HepG2 (cell line): Measurements from ENCODE around the gene NOXO1. TPM values are rescaled to one million over a fixed set of nuclear protein-coding genes. Genes with fewer than 3 reads are reported as not detected.

Source experiments
- ATF1 ChIP-seq: IDR thresholded peaks from 2 replicates; pipeline ENCODE4 v1.6.1; 2016; ENCODE audit warnings: mild to moderate bottlenecking, control low read depth
- ATF2 ChIP-seq: sonication (generic); formaldehyde crosslinking; IDR thresholded peaks from 2 replicates; pipeline ENCODE4 v1.4.0; 2020; ENCODE audit warnings: missing genetic modification reagents
- CBFB ChIP-seq: sonication (generic); formaldehyde crosslinking; IDR thresholded peaks from 2 replicates; pipeline ENCODE4 v1.4.0; 2020; ENCODE audit warnings: missing genetic modification reagents
- CCAR2 ChIP-seq: fragments of 200-400 bp; formaldehyde crosslinking; optimal IDR thresholded peaks from 2 replicates; pipeline ENCODE3; 2018; ENCODE audit warnings: low read depth, mild to moderate bottlenecking, low read length, moderate library complexity
- FOSL1 ChIP-seq: sonication (generic); formaldehyde crosslinking; IDR thresholded peaks from 2 replicates; pipeline ENCODE4 v1.9.0; 2021; ENCODE audit warnings: missing genetic modification reagents, borderline replicate concordance
- FOXO4 ChIP-seq: sonication (generic); formaldehyde crosslinking; conservative IDR thresholded peaks from 2 replicates; pipeline ENCODE4 v1.8.1; 2023; ENCODE audit warnings: missing genetic modification reagents
- GTF2F1 ChIP-seq: fragments of 150-350 bp; IDR thresholded peaks from 2 replicates; pipeline ENCODE4 v1.6.1; 2014; ENCODE audit warnings: low read length
- GTF3A ChIP-seq: sonication (generic); formaldehyde crosslinking; conservative IDR thresholded peaks from 2 replicates; pipeline ENCODE4 v1.4.0; 2020; ENCODE audit warnings: mild to moderate bottlenecking, missing genetic modification reagents
- KAT8 ChIP-seq: IDR thresholded peaks from 2 replicates; pipeline ENCODE4 v1.6.1; 2016; ENCODE audit warnings: missing genetic modification reagents, missing compliant biosample characterization
- MLX ChIP-seq: IDR thresholded peaks from 2 replicates; pipeline ENCODE4 v1.6.1; 2016
- PHF5A ChIP-seq: IDR thresholded peaks from one replicate; pipeline ENCODE4 v1.6.1; 2018; ENCODE audit warnings: low read depth, missing genetic modification reagents; ENCODE audit not compliant: unreplicated experiment
- POLR2A ChIP-seq, 2 experiments: IDR thresholded peaks; 2 replicates each; pipeline ENCODE4 v1.6.1; 2011; ENCODE audit warnings: low read depth in 2 of 2, low read length in 2 of 2, mild to moderate bottlenecking in 1 of 2, moderate library complexity in 1 of 2; ENCODE audit not compliant: insufficient read depth in 1 of 2
- RXRB ChIP-seq: IDR thresholded peaks from 2 replicates; pipeline ENCODE4 v1.6.1; 2016; ENCODE audit warnings: borderline replicate concordance, missing genetic modification reagents, missing compliant biosample characterization
- SKI ChIP-seq: fragments of 450-650 bp; IDR thresholded peaks from one replicate; pipeline ENCODE4 v1.6.1; 2018; ENCODE audit warnings: mild to moderate bottlenecking; ENCODE audit not compliant: partially characterized antibody
- TBX3 ChIP-seq: fragments of 450-650 bp; IDR thresholded peaks from 2 replicates; pipeline ENCODE4 v1.6.1; 2017; ENCODE audit warnings: antibody characterized with exemption, mild to moderate bottlenecking, inconsistent platforms, borderline replicate concordance
- ZMYM4 ChIP-seq: sonication (generic); formaldehyde crosslinking; IDR thresholded peaks from 2 replicates; pipeline ENCODE4 v1.8.1; 2023; ENCODE audit warnings: mild to moderate bottlenecking, missing genetic modification reagents
- ZNF383 ChIP-seq: sonication (generic); formaldehyde crosslinking; IDR thresholded peaks from 2 replicates; pipeline ENCODE4 v1.4.0; 2020; ENCODE audit warnings: missing genetic modification reagents, mild to moderate bottlenecking, borderline replicate concordance
- ZNF607 ChIP-seq: sonication (generic); formaldehyde crosslinking; IDR thresholded peaks from 2 replicates; pipeline ENCODE4 v1.5.1; 2020; ENCODE audit warnings: missing genetic modification reagents, mild to moderate bottlenecking, borderline replicate concordance
- ZNF775 ChIP-seq: sonication (generic); formaldehyde crosslinking; IDR thresholded peaks from 2 replicates; pipeline ENCODE4 v1.4.0; 2020; ENCODE audit warnings: missing genetic modification reagents, mild to moderate bottlenecking, moderate library complexity, borderline replicate concordance
- polyA plus RNA-seq, 8 experiments: library from polyadenylated mRNA; depleted of rRNA in 3 of 8; stranded (reverse) in 7 of 8; unstranded in 1 of 8; fragments of >200 nt; fragmentation: Illumina TruSeq in 4 of 8; extraction: Trizol in 4 of 8; gene quantifications; 2 replicates each; pipeline versions ENCODE4 v1.2.1 to v1.2.3, GENCODE V29; 2011 to 2016; ENCODE audit warnings: low read depth in 4 of 8, missing spikeins in 1 of 8, mixed read lengths in 1 of 8; ENCODE audit not compliant: insufficient read depth in 1 of 8
- total RNA-seq, 5 experiments: library from RNA; depleted of rRNA; stranded (reverse); fragments of >200 nt; fragmentation: Illumina TruSeq; extraction: Trizol; gene quantifications; 2 replicates each; pipeline ENCODE4 v1.2.3, GENCODE V29; 2016; ENCODE audit warnings: low read depth in 1 of 5
- TF ChIP-seq, protein P1 (sequence below): sonication (generic); formaldehyde crosslinking; IDR thresholded peaks from 2 replicates; pipeline ENCODE4 v1.4.0; 2020; ENCODE audit warnings: mild to moderate bottlenecking, missing genetic modification reagents
- TF ChIP-seq, protein P2 (sequence below): sonication (generic); formaldehyde crosslinking; IDR thresholded peaks from 2 replicates; pipeline ENCODE4 v1.4.0; 2020; ENCODE audit warnings: low read depth, missing genetic modification reagents

Gene NOXO1
- total and polyA plus RNA-seq, 2 of the 13 experiments (the other 11 are each of a cell fraction or from before 2014, with no cell fraction given) = 0.69 to 1.4 TPM

DNA sequence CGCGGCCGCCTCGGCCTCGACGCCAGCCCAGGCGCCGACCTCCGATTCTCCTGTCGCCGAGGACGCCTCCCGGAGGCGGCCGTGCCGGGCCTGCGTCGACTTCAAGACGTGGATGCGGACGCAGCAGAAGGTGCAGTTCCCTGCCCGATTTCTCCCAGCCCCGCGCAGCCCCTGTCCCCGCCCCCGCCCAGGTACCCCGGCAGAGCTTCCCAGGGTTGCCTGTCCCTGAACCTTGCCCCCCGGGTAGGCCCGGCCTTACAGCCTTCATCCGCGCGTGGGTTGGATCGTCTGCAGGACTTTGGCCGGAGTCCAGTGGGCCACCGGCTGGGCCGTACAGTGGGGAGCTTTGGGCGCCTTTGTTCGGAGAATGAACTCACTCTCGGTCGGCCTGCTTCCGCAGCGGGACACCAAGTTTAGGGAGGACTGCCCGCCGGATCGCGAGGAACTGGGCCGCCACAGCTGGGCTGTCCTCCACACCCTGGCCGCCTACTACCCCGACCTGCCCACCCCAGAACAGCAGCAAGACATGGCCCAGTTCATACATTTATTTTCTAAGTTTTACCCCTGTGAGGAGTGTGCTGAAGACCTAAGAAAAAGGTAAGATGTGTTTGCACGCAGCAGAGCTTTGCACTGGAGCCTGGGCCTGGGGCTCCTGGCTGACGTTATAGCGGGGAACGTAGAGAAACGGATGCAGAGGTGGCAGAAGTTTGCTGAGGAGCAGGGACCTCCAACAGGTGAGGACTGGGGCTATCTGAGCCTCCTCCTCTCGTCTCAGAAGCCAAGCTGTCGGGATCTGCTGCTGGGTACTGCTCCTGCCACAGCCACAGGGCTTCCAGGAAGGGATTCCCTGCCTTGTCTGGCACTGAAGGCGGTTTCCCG, 3.3 kb upstream of the NOXO1 start (continued):
- TF ChIP-seq RXRB (CRISPR knock-in tag) (no peak), GTF2F1 (no peak), SKI (no peak), GTF3A (CRISPR knock-in tag) (no peak; the same call in 1 of the 2 replicates), CBFB (CRISPR knock-in tag) (no peak), CCAR2 (no peak), POLR2A (IDR thresholded peaks at IDR 0.05; ENCODE audit: insufficient read depth in 1 of 2, low read depth in 2 of 2, low read length in 2 of 2) (peak in 1 of 2 experiments; percentile 5; a peak in 3 of 4 replicates), PHF5A (CRISPR knock-in tag) (no peak), FOSL1 (CRISPR knock-in tag) (no peak), ZNF775 (CRISPR knock-in tag) (no peak), MLX (CRISPR knock-in tag) (no peak), KAT8 (CRISPR knock-in tag) (no peak; the same call in 1 of the 2 replicates), ZNF607 (CRISPR knock-in tag) (no peak), ZMYM4 (CRISPR knock-in tag) (no peak), FOXO4 (CRISPR knock-in tag) (no peak), ATF2 (CRISPR knock-in tag) (no peak), ZNF383 (CRISPR knock-in tag) (no peak), TBX3 (no peak), ATF1 (no peak)
- TF ChIP-seq, protein P1, sequence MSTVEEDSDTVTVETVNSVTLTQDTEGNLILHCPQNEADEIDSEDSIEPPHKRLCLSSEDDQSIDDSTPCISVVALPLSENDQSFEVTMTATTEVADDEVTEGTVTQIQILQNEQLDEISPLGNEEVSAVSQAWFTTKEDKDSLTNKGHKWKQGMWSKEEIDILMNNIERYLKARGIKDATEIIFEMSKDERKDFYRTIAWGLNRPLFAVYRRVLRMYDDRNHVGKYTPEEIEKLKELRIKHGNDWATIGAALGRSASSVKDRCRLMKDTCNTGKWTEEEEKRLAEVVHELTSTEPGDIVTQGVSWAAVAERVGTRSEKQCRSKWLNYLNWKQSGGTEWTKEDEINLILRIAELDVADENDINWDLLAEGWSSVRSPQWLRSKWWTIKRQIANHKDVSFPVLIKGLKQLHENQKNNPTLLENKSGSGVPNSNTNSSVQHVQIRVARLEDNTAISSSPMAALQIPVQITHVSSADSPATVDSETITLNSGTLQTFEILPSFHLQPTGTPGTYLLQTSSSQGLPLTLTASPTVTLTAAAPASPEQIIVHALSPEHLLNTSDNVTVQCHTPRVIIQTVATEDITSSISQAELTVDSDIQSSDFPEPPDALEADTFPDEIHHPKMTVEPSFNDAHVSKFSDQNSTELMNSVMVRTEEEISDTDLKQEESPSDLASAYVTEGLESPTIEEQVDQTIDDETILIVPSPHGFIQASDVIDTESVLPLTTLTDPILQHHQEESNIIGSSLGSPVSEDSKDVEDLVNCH (CRISPR knock-in tag) = no peak
- TF ChIP-seq, protein P2, sequence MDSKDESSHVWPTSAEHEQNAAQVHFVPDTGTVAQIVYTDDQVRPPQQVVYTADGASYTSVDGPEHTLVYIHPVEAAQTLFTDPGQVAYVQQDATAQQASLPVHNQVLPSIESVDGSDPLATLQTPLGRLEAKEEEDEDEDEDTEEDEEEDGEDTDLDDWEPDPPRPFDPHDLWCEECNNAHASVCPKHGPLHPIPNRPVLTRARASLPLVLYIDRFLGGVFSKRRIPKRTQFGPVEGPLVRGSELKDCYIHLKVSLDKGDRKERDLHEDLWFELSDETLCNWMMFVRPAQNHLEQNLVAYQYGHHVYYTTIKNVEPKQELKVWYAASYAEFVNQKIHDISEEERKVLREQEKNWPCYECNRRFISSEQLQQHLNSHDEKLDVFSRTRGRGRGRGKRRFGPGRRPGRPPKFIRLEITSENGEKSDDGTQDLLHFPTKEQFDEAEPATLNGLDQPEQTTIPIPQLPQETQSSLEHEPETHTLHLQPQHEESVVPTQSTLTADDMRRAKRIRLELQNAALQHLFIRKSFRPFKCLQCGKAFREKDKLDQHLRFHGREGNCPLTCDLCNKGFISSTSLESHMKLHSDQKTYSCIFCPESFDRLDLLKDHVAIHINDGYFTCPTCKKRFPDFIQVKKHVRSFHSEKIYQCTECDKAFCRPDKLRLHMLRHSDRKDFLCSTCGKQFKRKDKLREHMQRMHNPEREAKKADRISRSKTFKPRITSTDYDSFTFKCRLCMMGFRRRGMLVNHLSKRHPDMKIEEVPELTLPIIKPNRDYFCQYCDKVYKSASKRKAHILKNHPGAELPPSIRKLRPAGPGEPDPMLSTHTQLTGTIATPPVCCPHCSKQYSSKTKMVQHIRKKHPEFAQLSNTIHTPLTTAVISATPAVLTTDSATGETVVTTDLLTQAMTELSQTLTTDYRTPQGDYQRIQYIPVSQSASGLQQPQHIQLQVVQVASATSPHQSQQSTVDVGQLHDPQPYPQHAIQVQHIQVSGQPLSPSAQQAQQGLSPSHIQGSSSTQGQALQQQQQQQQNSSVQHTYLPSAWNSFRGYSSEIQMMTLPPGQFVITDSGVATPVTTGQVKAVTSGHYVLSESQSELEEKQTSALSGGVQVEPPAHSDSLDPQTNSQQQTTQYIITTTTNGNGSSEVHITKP (CRISPR knock-in tag) = no peak
